Raji (cell line): ENCODE measurements around the gene MRPL47.

Source experiments
- POLR2A ChIP-seq: IDR thresholded peaks from 2 replicates; pipeline ENCODE4 v1.6.1; 2011; ENCODE audit warnings: low read depth, low read length, control low read depth; ENCODE audit not compliant: insufficient read depth

MRPL47 gene

GRCh38 chr3:179544981-179545645 lies 59.3 kb downstream of the MRPL47 start:
- TF ChIP-seq POLR2A: no peak

- no peak for TF ChIP-seq POLR2A
Measured at GRCh38 chr3:179542375-179542774, 62.1 kb downstream of the MRPL47 start.

DNA sequence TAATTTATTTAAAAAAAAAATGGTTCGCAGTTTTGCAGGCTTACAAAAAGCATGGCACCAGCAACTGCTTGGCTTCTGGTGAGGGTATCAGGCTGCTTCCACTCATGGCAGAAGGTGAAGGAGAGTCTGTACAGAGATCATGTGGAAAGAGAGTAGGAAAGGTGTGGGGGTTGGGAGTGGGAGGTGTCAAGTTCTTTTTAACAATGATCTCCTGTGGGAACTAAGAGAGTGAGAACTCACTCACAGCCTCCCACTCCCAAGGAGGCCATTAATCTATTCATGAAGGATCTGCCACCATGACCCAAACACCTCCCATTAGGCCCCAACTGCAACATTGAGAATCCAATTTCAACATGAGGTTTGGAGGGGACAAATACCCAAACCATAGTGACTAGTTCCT lies 62.8 kb downstream of the MRPL47 start:
- TF ChIP-seq POLR2A: no peak

DNA sequence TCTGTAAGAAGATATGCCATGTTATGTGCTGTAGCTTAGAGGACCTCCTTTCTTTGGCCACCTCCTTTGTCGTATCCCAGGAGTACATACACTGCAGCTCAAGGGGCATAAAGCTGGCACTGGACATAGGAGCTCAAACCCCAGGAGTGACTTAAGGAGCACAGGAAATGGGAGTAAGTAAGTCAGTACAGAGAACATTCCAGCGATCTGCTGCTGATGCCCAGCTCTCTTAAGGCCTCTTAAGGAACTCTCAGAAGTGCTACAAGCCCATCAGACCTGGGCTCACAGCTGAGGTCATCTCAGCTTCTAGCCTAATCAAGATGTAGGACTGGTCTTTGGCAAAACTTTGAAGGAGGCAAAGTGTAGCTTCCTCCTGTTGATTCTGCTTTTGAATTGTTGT lies 63.3 kb downstream of the MRPL47 start:
- no peak for TF ChIP-seq POLR2A
